K562 (cell line): ENCODE measurements around the gene CRABP1. TPM values are rescaled to one million over a fixed set of nuclear protein-coding genes. Genes with fewer than 3 reads are reported as not detected.

Source experiments
- ATAC-seq: fragments of 200-7000 bp; cut with Tn5 transposase; 3 replicates; pipeline ENCODE4 v1.9.1; 2020; ENCODE audit warnings: moderate library complexity
- BruUV-seq: library from RNA; stranded (reverse); fragments of 400-500 nt; replicated peaks from 2 replicates; lab custom pipeline; 2021; lab: Mats Ljungman, UMichigan
- CTCF ChIA-PET: fragments of 300-600 bp; formaldehyde crosslinking; extraction: SDS; loops from one replicate; lab custom pipeline; 2021; ENCODE audit warnings: low intra/inter-chr PET ratio; lab: Yijun Ruan, JAX
- POLR2A ChIA-PET: fragments of 300-600, 350-650 bp; sonication (Branson Sonifier 250); formaldehyde crosslinking; extraction: SDS; loops from one replicate; lab custom pipeline; 2021; ENCODE audit warnings: antibody characterized with exemption, inconsistent platforms; lab: Yijun Ruan, JAX
- DNase-seq, 4 experiments: peaks; one replicate each; pipeline versions ENCODE4 v3.0.0 to v3.0.0-alpha.2; 2011 to 2018; ENCODE audit warnings: low spot score in 3 of 4, mixed read lengths in 3 of 4; ENCODE audit errors: extremely low read depth in 1 of 4
- FAIRE-seq: peaks from 2 replicates; lab custom pipeline; 2011; peaks lifted over from hg19 to GRCh38; lab: Jason Lieb, UNC
- H2AFZ ChIP-seq: 2 replicates; pipeline ENCODE4 v1.6.0; 2011; ENCODE audit warnings: low read depth, low read length, control low read depth, inconsistent platforms
- H3K27ac ChIP-seq: fragments of 200-600 bp; 3 replicates; pipeline ENCODE4 v1.8.0; 2011; ENCODE audit warnings: low read depth, mild to moderate bottlenecking, control low read depth, inconsistent platforms, low read length, moderate library complexity, mixed read lengths; ENCODE audit errors: extremely low read depth
- H3K27me3 ChIP-seq, 2 experiments: fragments of 300-600 bp in 1 of 2; 2 replicates in 1 of 2; 3 replicates in 1 of 2; pipeline versions ENCODE4 v1.6.0 to v1.8.0; 2011; ENCODE audit warnings: inconsistent platforms in 2 of 2, low read length in 2 of 2, mild to moderate bottlenecking in 1 of 2, mixed read lengths in 1 of 2, moderate library complexity in 1 of 2; ENCODE audit not compliant: control insufficient read depth in 2 of 2, insufficient read depth in 2 of 2
- H3K36me3 ChIP-seq: fragments of 300-600 bp; 3 replicates; pipeline ENCODE4 v1.8.0; 2011; ENCODE audit warnings: mild to moderate bottlenecking, low read length, inconsistent platforms; ENCODE audit not compliant: control insufficient read depth, insufficient read depth
- H3K4me1 ChIP-seq, 2 experiments: fragments of 200-600 bp in 1 of 2; replicated peaks in 1 of 2; 2 replicates in 1 of 2; 3 replicates in 1 of 2; pipeline versions ENCODE4 v1.5.1 to v1.8.0; 2011; ENCODE audit warnings: inconsistent platforms in 2 of 2, low read length in 2 of 2, mild to moderate bottlenecking in 1 of 2, mixed read lengths in 1 of 2, moderate library complexity in 1 of 2; ENCODE audit not compliant: control insufficient read depth in 2 of 2, insufficient read depth in 2 of 2
- H3K4me2 ChIP-seq: 2 replicates; pipeline ENCODE4 v1.6.1; 2011; ENCODE audit warnings: low read length, control low read depth, inconsistent platforms, mixed read lengths; ENCODE audit not compliant: insufficient read depth
- H3K4me3 ChIP-seq: fragments of 200-600 bp; sonication (generic), shearing (Covaris generic); 2 replicates; pipeline ENCODE4 v1.5.1; 2016; ENCODE audit warnings: control low read depth, inconsistent platforms
- H3K79me2 ChIP-seq: fragments of 200-600 bp; 3 replicates; pipeline ENCODE4 v1.8.0; 2011; ENCODE audit warnings: low read length, inconsistent platforms; ENCODE audit not compliant: control insufficient read depth, insufficient read depth
- H3K9ac ChIP-seq, 2 experiments: 2 replicates each; pipeline versions ENCODE4 v1.6.0 to v1.6.1; 2011; ENCODE audit warnings: low read depth in 2 of 2, low read length in 2 of 2, control low read depth in 1 of 2, inconsistent platforms in 1 of 2, mild to moderate bottlenecking in 1 of 2, mixed read lengths in 1 of 2; ENCODE audit not compliant: insufficient read depth in 1 of 2
- H3K9me1 ChIP-seq: one replicate; pipeline ENCODE4 v1.6.0; 2011; ENCODE audit warnings: inconsistent platforms, mild to moderate bottlenecking, low read length, moderate library complexity; ENCODE audit not compliant: control insufficient read depth, insufficient read depth
- H3K9me3 ChIP-seq: replicated peaks from 2 replicates; pipeline ENCODE4 v1.5.1; 2011; ENCODE audit warnings: low read depth, low read length, inconsistent platforms; ENCODE audit not compliant: control insufficient read depth, insufficient read depth
- H4K20me1 ChIP-seq: replicated peaks from 2 replicates; pipeline ENCODE4 v1.6.1; 2011; ENCODE audit warnings: low read length, inconsistent platforms, mixed read lengths; ENCODE audit not compliant: control insufficient read depth, insufficient read depth
- CC2D1A ChIP-seq: fragments of 450-650 bp; IDR thresholded peaks from 2 replicates; pipeline ENCODE4 v1.6.1; 2017; ENCODE audit warnings: mild to moderate bottlenecking
- CTCF ChIP-seq, 3 experiments: IDR thresholded peaks in 2 of 3; conservative IDR thresholded peaks in 1 of 3; 2 replicates each; pipeline ENCODE4 v1.5.1; 2011 to 2012; ENCODE audit warnings: low read length in 3 of 3, mild to moderate bottlenecking in 3 of 3, control low read depth in 2 of 3, improper control_type of control experiment in 1 of 3, inconsistent platforms in 1 of 3, low read depth in 1 of 3, mixed read lengths in 1 of 3, moderate library complexity in 1 of 3; ENCODE audit not compliant: insufficient read depth in 2 of 3
- EGR1 ChIP-seq: fragments of 450-650 bp; conservative IDR thresholded peaks from 2 replicates; pipeline ENCODE4 v1.6.1; 2017; ENCODE audit warnings: mild to moderate bottlenecking
- ELK3 ChIP-seq: fragments of 450-650 bp; formaldehyde crosslinking; IDR thresholded peaks from 2 replicates; pipeline ENCODE4 v1.4.0; 2020; ENCODE audit warnings: mild to moderate bottlenecking
- HNRNPL ChIP-seq: fragments of 200-400 bp; formaldehyde crosslinking; IDR thresholded peaks from 2 replicates; pipeline ENCODE4 v1.6.1; 2017; ENCODE audit warnings: low read depth, mild to moderate bottlenecking, low read length
- L3MBTL2 ChIP-seq: fragments of 450-650 bp; IDR thresholded peaks from 2 replicates; pipeline ENCODE4 v1.6.1; 2016; ENCODE audit warnings: mild to moderate bottlenecking, moderate library complexity
- SMC3 ChIP-seq: conservative IDR thresholded peaks from 2 replicates; pipeline ENCODE4 v1.6.1; 2011; ENCODE audit warnings: low read depth, low read length, improper control_type of control experiment; ENCODE audit not compliant: insufficient read depth
- TAF15 ChIP-seq: fragments of 200-400 bp; formaldehyde crosslinking; IDR thresholded peaks from 2 replicates; pipeline ENCODE4 v1.6.1; 2017; ENCODE audit warnings: mild to moderate bottlenecking, low read depth, low read length, moderate library complexity
- ZMIZ1 ChIP-seq, 2 experiments: fragments of 150-350 bp in 1 of 2; IDR thresholded peaks; 2 replicates each; pipeline ENCODE4 v1.6.1; 2012 to 2016; ENCODE audit warnings: low read depth in 2 of 2, low read length in 2 of 2, mild to moderate bottlenecking in 1 of 2, moderate library complexity in 1 of 2
- ZNF12 ChIP-seq: sonication (generic); formaldehyde crosslinking; IDR thresholded peaks from 2 replicates; pipeline ENCODE4 v1.4.0; 2020; ENCODE audit warnings: mild to moderate bottlenecking, missing genetic modification reagents
- WGBS: fragments of 100-300 bp; shearing (Covaris generic); methylation state at CpG from one replicate; pipeline ENCODE4 v1.1.6; 2016; ENCODE audit warnings: low coverage, mixed read lengths; ENCODE audit not compliant: insufficient coverage; ENCODE audit errors: missing lambda C conversion rate; 5-methylcytosine and 5-hydroxymethylcytosine counted together
- in situ Hi-C: fragments of 300-500 bp; cut with MboI; formaldehyde crosslinking; loops from 4 replicates; pipeline ENCODE4 v1.15.0; 2018; ENCODE audit warnings: inconsistent platforms, mixed read lengths
- intact Hi-C: fragments of 100-400 bp; cut with micrococcal nuclease; formaldehyde crosslinking; loops from 2 replicates; pipeline ENCODE4 v1.14.2; 2022
- polyA plus RNA-seq, 8 experiments: library from polyadenylated mRNA; depleted of rRNA in 4 of 8; stranded (reverse) in 5 of 8; unstranded in 3 of 8; fragments of >200 nt; fragmentation: Nextera tagmentation in 2 of 8; fragmentation: Illumina TruSeq in 1 of 8; extraction: Ambion mirVana in 2 of 8; extraction: Trizol in 1 of 8; gene quantifications; 2 replicates each; pipeline versions ENCODE4 v1.2.1 to v1.2.3, GENCODE V29; 2011 to 2014; ENCODE audit warnings: inconsistent platforms in 1 of 8, missing spikeins in 1 of 8
- total RNA-seq, 7 experiments: library from RNA; depleted of rRNA in 6 of 7; stranded (reverse); fragments of >200 nt in 6 of 7; fragmentation: Illumina TruSeq in 2 of 7; extraction: Trizol in 2 of 7; gene quantifications; 2 replicates each; pipeline versions ENCODE4 v1.2.1 to v1.2.3, GENCODE V29; 2011 to 2021; ENCODE audit warnings: low replicate concordance in 1 of 7

CRABP1 gene
- total and polyA plus RNA-seq, 9 of the 15 experiments (the other 6 are each of a cell fraction or from before 2014, with no cell fraction given) = 0.60 TPM; not detected in 8

GRCh38 chr15:78384651-78385050 lies 44.5 kb downstream of the CRABP1 start:
- CTCF ChIA-PET = no interaction called here
- intact Hi-C loops = no loop called here
- no TSS peak for BruUV-seq

More at GRCh38 chr15:78384651-78385050, 44.5 kb downstream of the CRABP1 start:
- no peak overlapping the region for H2AFZ ChIP-seq
- 0% methylated on average over 7 of the region's 7 CpGs for WGBS
- POLR2A ChIA-PET = interaction anchor here (1.0 kb wide), 1 partner anchor 53 kb away, joined by 3 read pairs; no protein-coding TSS in a partner anchor
- no peaks in the 10 kb centered on the region for H3K79me2 ChIP-seq
- H3K9me1 ChIP-seq = no peaks in the 10 kb centered on the region
- H3K4me2 ChIP-seq = no peak overlapping the region
- peaks cover 37 to 42% of the 10 kb centered on the region in 2 experiments for H3K27me3 ChIP-seq
- FAIRE-seq (no peak), DNase-seq (no peak), ATAC-seq (no peak)
- H3K9ac ChIP-seq = no peak overlapping the region
- no peaks in the 10 kb centered on the region for H3K36me3 ChIP-seq
- no peak overlapping the region for H3K4me3 ChIP-seq
- H3K9me3 ChIP-seq = no peaks in the 10 kb centered on the region
- H3K27ac ChIP-seq = no peak overlapping the region; the same call in 2 of the 3 replicates
- no peak for TF ChIP-seq EGR1
- TF ChIP-seq ZMIZ1 (IDR thresholded peaks at IDR 0.05; ENCODE audit: low read depth in 2 of 2, low read length in 2 of 2) = no peak
- TF ChIP-seq SMC3 = no peak
- no peak for TF ChIP-seq CTCF (IDR thresholded peaks at IDR 0.05 in 2 of 3, conservative IDR thresholded peaks at IDR 0.05 in 1 of 3; ENCODE audit: insufficient read depth in 2 of 3, low read depth in 1 of 3, low read length in 3 of 3)
- TF ChIP-seq ELK3 = no peak
- no peak for TF ChIP-seq ZNF12 (CRISPR knock-in tag)
- TF ChIP-seq TAF15 = no peak
- no peak for TF ChIP-seq L3MBTL2
- TF ChIP-seq HNRNPL = no peak
- no peak for TF ChIP-seq CC2D1A
- TF ChIP-seq, all 486 proteins: peak for 0
- H3K4me1 ChIP-seq = peaks cover 0 to 3% of the 10 kb centered on the region in 2 experiments; a peak in 1 of 5 replicates
- in situ Hi-C loops = no loop called here
- no peaks in the 10 kb centered on the region; the same call in 1 of the 2 replicates for H4K20me1 ChIP-seq
